ENCODE results near the gene CTSZ. TPM values are rescaled to one million over a fixed set of nuclear protein-coding genes. Genes with fewer than 3 reads are reported as not detected.

Gene CTSZ
- total and polyA plus RNA-seq, 10 of the 15 experiments (the other 5 are each of a cell fraction or from before 2014, with no cell fraction given), result 6.0 to 301 (median 154) TPM

DNA sequence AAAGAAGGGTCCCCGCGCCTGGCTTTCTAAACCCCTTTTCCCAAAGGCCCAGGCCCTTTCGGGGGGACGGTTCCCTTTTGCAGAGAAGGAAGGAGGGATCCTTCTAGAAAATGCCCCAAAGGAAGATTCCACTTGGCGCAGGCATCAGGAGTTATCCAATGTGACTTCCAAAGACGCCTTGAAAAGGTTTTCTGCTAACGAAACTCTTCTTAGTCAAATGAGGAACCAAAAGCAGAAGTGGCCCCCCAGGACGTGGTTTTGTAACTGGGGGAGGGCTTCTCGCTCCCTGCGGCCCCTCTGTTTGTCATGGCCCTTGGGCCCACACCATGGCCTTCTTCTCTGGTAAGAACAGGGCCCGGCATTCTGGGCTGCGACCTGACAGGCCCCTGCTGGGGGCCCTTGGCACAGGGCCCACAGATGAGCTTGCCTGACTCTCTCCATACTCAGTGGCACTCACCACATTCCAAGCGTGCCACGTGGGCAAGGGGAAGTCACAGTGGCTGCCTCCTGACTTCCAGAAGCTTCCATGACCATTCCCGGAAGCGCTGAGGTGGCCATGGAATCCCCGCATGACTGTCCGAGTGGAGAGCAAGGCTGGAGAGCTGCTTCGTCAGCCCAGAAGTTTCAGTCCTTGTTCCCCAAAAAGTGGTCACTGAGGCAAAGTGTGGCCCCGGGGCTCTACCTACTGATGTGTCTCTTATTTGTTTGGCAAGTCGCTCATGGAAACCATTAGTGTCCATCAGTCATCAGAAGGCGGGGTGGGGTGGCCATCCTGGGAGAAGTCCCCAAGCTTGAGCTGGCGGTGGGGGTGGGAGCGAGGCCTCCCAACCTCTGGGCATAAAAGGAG is 834 bp upstream of the CTSZ start (continued):
- TF ChIP-seq, protein P1, sequence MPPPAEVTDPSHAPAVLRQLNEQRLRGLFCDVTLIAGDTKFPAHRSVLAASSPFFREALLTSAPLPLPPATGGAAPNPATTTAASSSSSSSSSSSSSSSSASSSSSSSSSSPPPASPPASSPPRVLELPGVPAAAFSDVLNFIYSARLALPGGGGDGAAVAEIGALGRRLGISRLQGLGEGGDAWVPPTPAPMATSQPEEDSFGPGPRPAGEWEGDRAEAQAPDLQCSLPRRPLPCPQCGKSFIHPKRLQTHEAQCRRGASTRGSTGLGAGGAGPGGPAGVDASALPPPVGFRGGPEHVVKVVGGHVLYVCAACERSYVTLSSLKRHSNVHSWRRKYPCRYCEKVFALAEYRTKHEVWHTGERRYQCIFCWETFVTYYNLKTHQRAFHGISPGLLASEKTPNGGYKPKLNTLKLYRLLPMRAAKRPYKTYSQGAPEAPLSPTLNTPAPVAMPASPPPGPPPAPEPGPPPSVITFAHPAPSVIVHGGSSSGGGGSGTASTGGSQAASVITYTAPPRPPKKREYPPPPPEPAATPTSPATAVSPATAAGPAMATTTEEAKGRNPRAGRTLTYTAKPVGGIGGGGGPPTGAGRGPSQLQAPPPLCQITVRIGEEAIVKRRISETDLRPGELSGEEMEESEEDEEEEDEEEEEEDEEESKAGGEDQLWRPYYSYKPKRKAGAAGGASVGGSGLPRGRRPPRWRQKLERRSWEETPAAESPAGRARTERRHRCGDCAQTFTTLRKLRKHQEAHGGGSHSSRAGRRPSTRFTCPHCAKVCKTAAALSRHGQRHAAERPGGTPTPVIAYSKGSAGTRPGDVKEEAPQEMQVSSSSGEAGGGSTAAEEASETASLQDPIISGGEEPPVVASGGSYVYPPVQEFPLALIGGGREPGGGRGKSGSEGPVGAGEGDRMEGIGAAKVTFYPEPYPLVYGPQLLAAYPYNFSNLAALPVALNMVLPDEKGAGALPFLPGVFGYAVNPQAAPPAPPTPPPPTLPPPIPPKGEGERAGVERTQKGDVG (CRISPR knock-in tag; IDR thresholded peaks at IDR 0.05), result no peak
- TF ChIP-seq NFIC (IDR thresholded peaks at IDR 0.05; ENCODE audit: low read depth, low read length) (peak; percentile 98), BACH1 (IDR thresholded peaks at IDR 0.05; ENCODE audit: borderline replicate concordance) (no peak; the same call in none of the 2 replicates), SIX5 (IDR thresholded peaks at IDR 0.05; ENCODE audit: low read depth, low read length, severe bottlenecking) (no peak), ZZZ3 (IDR thresholded peaks at IDR 0.05; ENCODE audit: control insufficient read depth, insufficient read length, low read depth) (no peak), BHLHE40 (IDR thresholded peaks at IDR 0.05; ENCODE audit: borderline replicate concordance in 1 of 2, low read depth in 2 of 2, low read length in 1 of 2) (peak; percentile 71 to 72), ZBED1 (IDR thresholded peaks at IDR 0.05; ENCODE audit: borderline replicate concordance) (peak; percentile 86), ZNF24 (IDR thresholded peaks at IDR 0.05) (peak; percentile 23; the same call in 1 of the 2 replicates), IRF4 (IDR thresholded peaks at IDR 0.05; ENCODE audit: low read depth, low read length) (peak; percentile 98), PAX5 (IDR thresholded peaks at IDR 0.05; ENCODE audit: borderline replicate concordance, low read depth, low read length) (peak; percentile 91), POLR2AphosphoS2 (IDR thresholded peaks at IDR 0.05; ENCODE audit: low read depth, low read length) (no peak), ZNF207 (IDR thresholded peaks at IDR 0.05; ENCODE audit: borderline replicate concordance) (peak; percentile 71; the same call in 1 of the 2 replicates), KLF5 (IDR thresholded peaks at IDR 0.05; ENCODE audit: partially characterized antibody) (no peak), EP300 (IDR thresholded peaks at IDR 0.05; ENCODE audit: borderline replicate concordance in 1 of 2, control insufficient read depth in 1 of 2, low read depth in 2 of 2, low read length in 2 of 2) (peak; percentile 86 to 94; a peak in 3 of 4 replicates), CREM (IDR thresholded peaks at IDR 0.05; ENCODE audit: low read depth) (peak; percentile 95), IRF5 (IDR thresholded peaks at IDR 0.05; ENCODE audit: borderline replicate concordance) (no peak), KAT2A (conservative IDR thresholded peaks at IDR 0.05; ENCODE audit: control insufficient read depth, low read depth, low read length) (no peak)
- TF ChIP-seq, protein P2, sequence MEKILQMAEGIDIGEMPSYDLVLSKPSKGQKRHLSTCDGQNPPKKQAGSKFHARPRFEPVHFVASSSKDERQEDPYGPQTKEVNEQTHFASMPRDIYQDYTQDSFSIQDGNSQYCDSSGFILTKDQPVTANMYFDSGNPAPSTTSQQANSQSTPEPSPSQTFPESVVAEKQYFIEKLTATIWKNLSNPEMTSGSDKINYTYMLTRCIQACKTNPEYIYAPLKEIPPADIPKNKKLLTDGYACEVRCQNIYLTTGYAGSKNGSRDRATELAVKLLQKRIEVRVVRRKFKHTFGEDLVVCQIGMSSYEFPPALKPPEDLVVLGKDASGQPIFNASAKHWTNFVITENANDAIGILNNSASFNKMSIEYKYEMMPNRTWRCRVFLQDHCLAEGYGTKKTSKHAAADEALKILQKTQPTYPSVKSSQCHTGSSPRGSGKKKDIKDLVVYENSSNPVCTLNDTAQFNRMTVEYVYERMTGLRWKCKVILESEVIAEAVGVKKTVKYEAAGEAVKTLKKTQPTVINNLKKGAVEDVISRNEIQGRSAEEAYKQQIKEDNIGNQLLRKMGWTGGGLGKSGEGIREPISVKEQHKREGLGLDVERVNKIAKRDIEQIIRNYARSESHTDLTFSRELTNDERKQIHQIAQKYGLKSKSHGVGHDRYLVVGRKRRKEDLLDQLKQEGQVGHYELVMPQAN (conservative IDR thresholded peaks at IDR 0.05), result peak; percentile 73; the same call in 1 of the 2 replicates
- TF ChIP-seq, protein P3, sequence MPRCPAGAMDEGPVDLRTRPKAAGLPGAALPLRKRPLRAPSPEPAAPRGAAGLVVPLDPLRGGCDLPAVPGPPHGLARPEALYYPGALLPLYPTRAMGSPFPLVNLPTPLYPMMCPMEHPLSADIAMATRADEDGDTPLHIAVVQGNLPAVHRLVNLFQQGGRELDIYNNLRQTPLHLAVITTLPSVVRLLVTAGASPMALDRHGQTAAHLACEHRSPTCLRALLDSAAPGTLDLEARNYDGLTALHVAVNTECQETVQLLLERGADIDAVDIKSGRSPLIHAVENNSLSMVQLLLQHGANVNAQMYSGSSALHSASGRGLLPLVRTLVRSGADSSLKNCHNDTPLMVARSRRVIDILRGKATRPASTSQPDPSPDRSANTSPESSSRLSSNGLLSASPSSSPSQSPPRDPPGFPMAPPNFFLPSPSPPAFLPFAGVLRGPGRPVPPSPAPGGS (IDR thresholded peaks at IDR 0.05; ENCODE audit: borderline replicate concordance, insufficient read depth, low read depth, low read length, poor library complexity, severe bottlenecking), result peak; percentile 96
- TF ChIP-seq, protein P4, sequence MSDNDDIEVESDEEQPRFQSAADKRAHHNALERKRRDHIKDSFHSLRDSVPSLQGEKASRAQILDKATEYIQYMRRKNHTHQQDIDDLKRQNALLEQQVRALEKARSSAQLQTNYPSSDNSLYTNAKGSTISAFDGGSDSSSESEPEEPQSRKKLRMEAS (IDR thresholded peaks at IDR 0.05; ENCODE audit: low read depth, low read length), result peak; percentile 55

All from GM12878 (cell line).